Activated naive CD8-positive, alpha-beta T cell treated with anti-CD3 and anti-CD28 coated beads, Interleukin-2, amount 50 U/mL, for 16 hours (primary cell): ENCODE measurements around the gene SERPINA10.

Experiments
- DNase-seq: peaks from one replicate; pipeline ENCODE4 v3.0.0-alpha.2; 2020; ENCODE audit warnings: low read depth, low spot score

Gene SERPINA10

GRCh38 chr14:94292872-94293577 lies at the start of gene SERPINA10:
Gene SERPINA10, minus strand, starts transcription at chr14:94293268. Its CDS starts 2,675 bp downstream, at chr14:94290593.
- no peak for DNase-seq

- no peak for DNase-seq
These were observed 49.4 kb upstream of the SERPINA10 start for GRCh38 chr14:94342334-94342934.

- no peak for DNase-seq
These were observed 48.7 kb upstream of the SERPINA10 start for GRCh38 chr14:94341656-94342333.

- DNase-seq = no peak
These were observed 47.5 kb upstream of the SERPINA10 start for GRCh38 chr14:94340533-94340932.

- no peak for DNase-seq
These were observed 45.0 kb upstream of the SERPINA10 start for GRCh38 chr14:94338023-94338422.

- no peak for DNase-seq
These were observed 44.2 kb upstream of the SERPINA10 start for GRCh38 chr14:94337274-94337673.

- no peak for DNase-seq
These were observed 41.8 kb upstream of the SERPINA10 start for GRCh38 chr14:94334872-94335271.

- DNase-seq = no peak
These were observed 39.5 kb upstream of the SERPINA10 start for GRCh38 chr14:94332587-94332986.

- no peak for DNase-seq
These were observed 39.1 kb upstream of the SERPINA10 start for GRCh38 chr14:94332063-94332583.

GRCh38 chr14:94331462-94331861 lies 38.4 kb upstream of the SERPINA10 start:
- DNase-seq = no peak

GRCh38 chr14:94330857-94331256 lies 37.8 kb upstream of the SERPINA10 start:
- DNase-seq = no peak

- no peak for DNase-seq
These were observed 37.4 kb upstream of the SERPINA10 start for GRCh38 chr14:94330432-94330831.

- DNase-seq = no peak
These were observed 36.8 kb upstream of the SERPINA10 start for GRCh38 chr14:94329857-94330256.

- DNase-seq = no peak
These were observed 35.1 kb upstream of the SERPINA10 start for GRCh38 chr14:94328196-94328595.

- no peak for DNase-seq
These were observed 29.8 kb upstream of the SERPINA10 start, which contains the start of gene SERPINA6 for GRCh38 chr14:94322648-94323570. Gene SERPINA6, minus strand, starts transcription at chr14:94323336. Its CDS starts 8,688 bp downstream, at chr14:94314648.

GRCh38 chr14:94321421-94322271 lies 28.6 kb upstream of the SERPINA10 start:
- DNase-seq = no peak

- no peak for DNase-seq
These were observed 27.2 kb upstream of the SERPINA10 start for GRCh38 chr14:94320243-94320642.

GRCh38 chr14:94317259-94317658 lies 24.2 kb upstream of the SERPINA10 start:
- no peak for DNase-seq

- no peak for DNase-seq
These were observed 23.6 kb upstream of the SERPINA10 start for GRCh38 chr14:94316692-94317091.

- DNase-seq = no peak
These were observed 21.8 kb upstream of the SERPINA10 start for GRCh38 chr14:94314890-94315289.
